K562 (cell line): ENCODE measurements around the gene TNPO2. TPM values are rescaled to one million over a fixed set of nuclear protein-coding genes. Genes with fewer than 3 reads are reported as not detected.

ENCODE experiments used
- BRD9 ChIP-seq: fragments of 450-650 bp; IDR thresholded peaks from 2 replicates; pipeline ENCODE4 v1.6.1; 2018; ENCODE audit warnings: low read depth; ENCODE audit not compliant: partially characterized antibody
- CREB1 ChIP-seq, 2 experiments: sonication (generic) in 1 of 2; formaldehyde crosslinking in 1 of 2; IDR thresholded peaks; 2 replicates each; pipeline versions ENCODE4 v1.6.1 to v1.8.0; 2012 to 2022; ENCODE audit warnings: inconsistent platforms in 1 of 2, mild to moderate bottlenecking in 1 of 2, missing genetic modification reagents in 1 of 2, moderate library complexity in 1 of 2
- EWSR1 ChIP-seq: fragments of 450-650 bp; IDR thresholded peaks from 2 replicates; pipeline ENCODE4 v1.6.1; 2018; ENCODE audit warnings: borderline replicate concordance, mild to moderate bottlenecking, low read depth, moderate library complexity; ENCODE audit not compliant: partially characterized antibody
- ID3 ChIP-seq, 2 experiments: fragments of 250-450 bp in 1 of 2; fragments of 450-650 bp in 1 of 2; sonication (Bioruptor Pico) in 1 of 2; IDR thresholded peaks; 2 replicates each; pipeline versions ENCODE4 v1.6.1 to v1.8.0; 2016 to 2021; ENCODE audit warnings: mild to moderate bottlenecking in 2 of 2, moderate library complexity in 2 of 2, missing compliant biosample characterization in 1 of 2, missing genetic modification characterization in 1 of 2
- KAT8 ChIP-seq: fragments of 450-650 bp; IDR thresholded peaks from 2 replicates; pipeline ENCODE4 v1.6.1; 2016; ENCODE audit warnings: low read depth, mild to moderate bottlenecking
- LEF1 ChIP-seq: fragments of 450-650 bp; IDR thresholded peaks from 2 replicates; pipeline ENCODE4 v1.6.1; 2016; ENCODE audit warnings: mild to moderate bottlenecking
- MLX ChIP-seq, 2 experiments: fragments of 450-650 bp in 1 of 2; sonication (generic) in 1 of 2; formaldehyde crosslinking; conservative IDR thresholded peaks; 2 replicates each; pipeline versions ENCODE4 v1.4.0 to v1.8.1; 2020 to 2022; ENCODE audit warnings: mild to moderate bottlenecking in 1 of 2, missing genetic modification reagents in 1 of 2
- POLR3G ChIP-seq: IDR thresholded peaks from 2 replicates; pipeline ENCODE4 v1.6.1; 2011; ENCODE audit not compliant: insufficient read length, insufficient replicate concordance; ENCODE audit errors: extremely low read depth
- SPI1 ChIP-seq: IDR thresholded peaks from 2 replicates; pipeline ENCODE4 v1.6.1; 2011; ENCODE audit warnings: low read depth, low read length, control low read depth, borderline replicate concordance
- THRAP3 ChIP-seq: fragments of 450-650 bp; IDR thresholded peaks from 2 replicates; pipeline ENCODE4 v1.6.1; 2016; ENCODE audit warnings: mild to moderate bottlenecking, inconsistent platforms, borderline replicate concordance
- ZBTB40 ChIP-seq, 2 experiments: fragments of 450-650 bp in 1 of 2; sonication (generic) in 1 of 2; formaldehyde crosslinking in 1 of 2; IDR thresholded peaks; 2 replicates each; pipeline versions ENCODE4 v1.7.1 to v1.9.0; 2016 to 2022; ENCODE audit warnings: inconsistent platforms in 1 of 2, mild to moderate bottlenecking in 1 of 2, missing genetic modification reagents in 1 of 2
- ZNF121 ChIP-seq: sonication (generic); formaldehyde crosslinking; conservative IDR thresholded peaks from 2 replicates; pipeline ENCODE4 v1.8.0; 2022; ENCODE audit warnings: missing genetic modification reagents
- ZNF143 ChIP-seq: sonication (generic); formaldehyde crosslinking; IDR thresholded peaks from 2 replicates; pipeline ENCODE4 v1.9.0; 2022; ENCODE audit warnings: mild to moderate bottlenecking, missing genetic modification reagents
- polyA plus RNA-seq, 8 experiments: library from polyadenylated mRNA; depleted of rRNA in 4 of 8; stranded (reverse) in 5 of 8; unstranded in 3 of 8; fragments of >200 nt; fragmentation: Nextera tagmentation in 2 of 8; fragmentation: Illumina TruSeq in 1 of 8; extraction: Ambion mirVana in 2 of 8; extraction: Trizol in 1 of 8; gene quantifications; 2 replicates each; pipeline versions ENCODE4 v1.2.1 to v1.2.3, GENCODE V29; 2011 to 2014; ENCODE audit warnings: inconsistent platforms in 1 of 8, missing spikeins in 1 of 8
- total RNA-seq, 7 experiments: library from RNA; depleted of rRNA in 6 of 7; stranded (reverse); fragments of >200 nt in 6 of 7; fragmentation: Illumina TruSeq in 2 of 7; extraction: Trizol in 2 of 7; gene quantifications; 2 replicates each; pipeline versions ENCODE4 v1.2.1 to v1.2.3, GENCODE V29; 2011 to 2021; ENCODE audit warnings: low replicate concordance in 1 of 7

Gene TNPO2
- total and polyA plus RNA-seq, 9 of the 15 experiments (the other 6 are each of a cell fraction or from before 2014, with no cell fraction given), result 6.0 to 126 (median 53.8) TPM

GRCh38 chr19:12722566-12723380 is 959 bp downstream of the TNPO2 start (continued):
- TF ChIP-seq ID3 (CRISPR knock-in tag; IDR thresholded peaks at IDR 0.05) (no peak), ID3 (tag; IDR thresholded peaks at IDR 0.05) (0 out of 2 replicates have a peak, but pooled peaks have one; percentile 12), EWSR1 (no peak), BRD9 (no peak), ZBTB40 (IDR thresholded peaks at IDR 0.05) (peak; percentile 80), ZBTB40 (CRISPR knock-in tag; IDR thresholded peaks at IDR 0.05) (no peak), KAT8 (no peak), MLX (CRISPR knock-in tag; conservative IDR thresholded peaks at IDR 0.05) (no peak), THRAP3 (0 out of 2 replicates have a peak, but pooled peaks have one; percentile 53), POLR3G (no peak), LEF1 (peak; percentile 80), CREB1 (IDR thresholded peaks at IDR 0.05) (0 out of 2 replicates have a peak, but pooled peaks have one; percentile 34), CREB1 (CRISPR knock-in tag; IDR thresholded peaks at IDR 0.05) (no peak), SPI1 (no peak), ZNF143 (CRISPR knock-in tag) (no peak), ZNF121 (CRISPR knock-in tag) (no peak)
